Adrenal gland (tissue), 5 donors: ENCODE measurements around the gene BCAT1.

ENCODE experiments used
- POLR2A ChIP-seq, 2 donors: fragments of 450-650 bp; IDR thresholded peaks; one replicate each; pipeline ENCODE4 v1.6.1; 2017; ENCODE audit warnings: antibody characterized with exemption in 2 of 2, mild to moderate bottlenecking in 2 of 2, moderate library complexity in 1 of 2
- TF ChIP-seq, protein P1 (sequence below), 6 experiments: fragments of 450-650 bp in 4 of 6; fragments of 200-600 bp in 2 of 6; sonication (generic) in 1 of 6; IDR thresholded peaks; 1 replicate in 5 of 6; 2 replicates in 1 of 6; pipeline versions ENCODE4 v1.5.1 to v1.8.0; 2016 to 2021; ENCODE audit warnings: antibody characterized with exemption in 6 of 6, mild to moderate bottlenecking in 2 of 6, moderate library complexity in 1 of 6
- donor health status: DM: no; HTN: no; CAD: no.

DNA sequence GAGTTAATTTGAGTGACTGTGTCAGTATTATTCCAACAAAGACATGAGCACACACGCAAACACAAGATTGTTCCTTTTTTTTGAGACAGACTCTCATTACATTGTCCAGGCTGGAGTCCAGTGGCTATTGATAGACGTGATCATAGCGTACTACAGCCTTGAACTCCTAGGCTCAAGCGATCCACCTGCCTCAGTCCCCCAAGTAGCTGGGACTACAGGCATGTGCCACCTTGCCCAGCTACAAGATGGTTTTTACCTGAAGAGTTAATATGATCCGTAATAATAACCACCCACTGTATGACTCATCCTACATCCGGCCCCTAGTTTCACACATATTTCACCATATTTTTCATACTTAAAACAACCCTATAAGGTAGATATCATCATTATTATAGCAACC lies 26.8 kb downstream of the BCAT1 start:
- no peak for TF ChIP-seq POLR2A (IDR thresholded peaks at IDR 0.05)
- TF ChIP-seq, protein P1, sequence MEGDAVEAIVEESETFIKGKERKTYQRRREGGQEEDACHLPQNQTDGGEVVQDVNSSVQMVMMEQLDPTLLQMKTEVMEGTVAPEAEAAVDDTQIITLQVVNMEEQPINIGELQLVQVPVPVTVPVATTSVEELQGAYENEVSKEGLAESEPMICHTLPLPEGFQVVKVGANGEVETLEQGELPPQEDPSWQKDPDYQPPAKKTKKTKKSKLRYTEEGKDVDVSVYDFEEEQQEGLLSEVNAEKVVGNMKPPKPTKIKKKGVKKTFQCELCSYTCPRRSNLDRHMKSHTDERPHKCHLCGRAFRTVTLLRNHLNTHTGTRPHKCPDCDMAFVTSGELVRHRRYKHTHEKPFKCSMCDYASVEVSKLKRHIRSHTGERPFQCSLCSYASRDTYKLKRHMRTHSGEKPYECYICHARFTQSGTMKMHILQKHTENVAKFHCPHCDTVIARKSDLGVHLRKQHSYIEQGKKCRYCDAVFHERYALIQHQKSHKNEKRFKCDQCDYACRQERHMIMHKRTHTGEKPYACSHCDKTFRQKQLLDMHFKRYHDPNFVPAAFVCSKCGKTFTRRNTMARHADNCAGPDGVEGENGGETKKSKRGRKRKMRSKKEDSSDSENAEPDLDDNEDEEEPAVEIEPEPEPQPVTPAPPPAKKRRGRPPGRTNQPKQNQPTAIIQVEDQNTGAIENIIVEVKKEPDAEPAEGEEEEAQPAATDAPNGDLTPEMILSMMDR (IDR thresholded peaks at IDR 0.05): no peak
